PC-3 (cell line): ENCODE measurements around the gene ARL4C. TPM values are rescaled to one million over a fixed set of nuclear protein-coding genes. Genes with fewer than 3 reads are reported as not detected.

Experiments used
- ATAC-seq: fragments of 200-7000 bp; cut with Tn5 transposase; 2 replicates; pipeline ENCODE4 v1.9.1; 2020; ENCODE audit warnings: mild to moderate bottlenecking, moderate library complexity
- BruUV-seq: library from RNA; stranded (reverse); fragments of 400-500 nt; replicated peaks from 2 replicates; lab custom pipeline; 2021; lab: Mats Ljungman, UMichigan
- CTCF ChIA-PET: fragments of 300-600 bp; sonication (Branson Sonifier 250); formaldehyde crosslinking; loops from one replicate; lab custom pipeline; 2022; ENCODE audit warnings: antibody characterized with exemption; lab: Charles Lee
- POLR2A ChIA-PET: fragments of 300-600 bp; sonication (Branson Sonifier 250); formaldehyde crosslinking; loops from one replicate; lab custom pipeline; 2022; ENCODE audit warnings: antibody characterized with exemption; ENCODE audit not compliant: unreplicated experiment; lab: Charles Lee
- DNase-seq: peaks from one replicate; pipeline ENCODE4 v3.0.0-alpha.2; 2015
- H2AFZ ChIP-seq: fragments of 300-600 bp; sonication (generic); 2 replicates; pipeline ENCODE4 v1.6.0; 2016; ENCODE audit warnings: antibody characterized with exemption, low read length
- H3F3A ChIP-seq: fragments of 300-600 bp; sonication (generic); one replicate; pipeline ENCODE4 v1.6.0; 2017; ENCODE audit warnings: antibody characterized with exemption, low read length, control low read depth, mild to moderate bottlenecking; ENCODE audit not compliant: unreplicated experiment
- H3K27ac ChIP-seq: fragments of 300-600 bp; sonication (generic); 2 replicates; pipeline ENCODE4 v1.5.1; 2016; ENCODE audit warnings: mild to moderate bottlenecking, low read length
- H3K27me3 ChIP-seq: fragments of 300-600 bp; sonication (generic); 2 replicates; pipeline ENCODE4 v1.6.1; 2016; ENCODE audit warnings: low read length, mixed read lengths
- H3K36me3 ChIP-seq: fragments of 300-600 bp; sonication (generic); 2 replicates; pipeline ENCODE4 v1.6.1; 2016; ENCODE audit warnings: low read depth, mixed run types, low read length, mixed read lengths
- H3K4me1 ChIP-seq: fragments of 300-600 bp; sonication (generic); 2 replicates; pipeline ENCODE4 v1.5.1; 2016; ENCODE audit warnings: low read length; ENCODE audit not compliant: insufficient read depth
- H3K4me2 ChIP-seq: fragments of 300-600 bp; sonication (generic); 2 replicates; pipeline ENCODE4 v1.6.0; 2016; ENCODE audit warnings: low read length
- H3K4me3 ChIP-seq: fragments of 300-600 bp; sonication (generic); 2 replicates; pipeline ENCODE4 v1.5.1; 2016; ENCODE audit warnings: mild to moderate bottlenecking, low read length, mixed read lengths
- H3K79me2 ChIP-seq: fragments of 300-600 bp; sonication (generic); 2 replicates; pipeline ENCODE4 v1.6.1; 2017; ENCODE audit warnings: low read length, mixed read lengths
- H3K9ac ChIP-seq: fragments of 300-600 bp; sonication (generic); 2 replicates; pipeline ENCODE4 v1.6.0; 2016; ENCODE audit warnings: mild to moderate bottlenecking, low read length
- H3K9me2 ChIP-seq: fragments of 300-600 bp; sonication (generic); replicated peaks from 2 replicates; pipeline ENCODE4 v1.6.1; 2016; ENCODE audit warnings: mixed run types, low read length, mixed read lengths
- H3K9me3 ChIP-seq: fragments of 300-600 bp; sonication (generic); 2 replicates; pipeline ENCODE4 v1.6.1; 2016; ENCODE audit warnings: low read length, mixed read lengths
- H4K20me1 ChIP-seq: fragments of 300-600 bp; sonication (generic); 2 replicates; pipeline ENCODE4 v1.6.1; 2016; ENCODE audit warnings: low read length, mixed read lengths
- CTCF ChIP-seq: fragments of 300-600 bp; sonication (generic); conservative IDR thresholded peaks from 2 replicates; pipeline ENCODE4 v1.5.1; 2017; ENCODE audit warnings: antibody characterized with exemption, low read depth, mild to moderate bottlenecking, low read length
- EZH2 ChIP-seq: fragments of 300-600 bp; sonication (generic); IDR thresholded peaks from one replicate; pipeline ENCODE4 v1.6.1; 2017; ENCODE audit warnings: antibody characterized with exemption, mild to moderate bottlenecking, low read length; ENCODE audit not compliant: unreplicated experiment
- EZH2phosphoT487 ChIP-seq: fragments of 300-600 bp; sonication (generic); IDR thresholded peaks from 2 replicates; pipeline ENCODE4 v1.6.1; 2018; ENCODE audit warnings: mild to moderate bottlenecking, antibody characterized with exemption, low read length, borderline replicate concordance
- intact Hi-C: fragments of 100-400 bp; cut with micrococcal nuclease; formaldehyde crosslinking; loops from 2 replicates; pipeline ENCODE4 v1.9.0; 2023
- total RNA-seq: library from RNA; depleted of rRNA; stranded (reverse); fragments of >200 nt; gene quantifications from 2 replicates; pipeline ENCODE4 v1.2.3, GENCODE V29; 2014

ARL4C gene
- total RNA-seq, 1 experiment from 2014 or later, result 19.9 TPM

GRCh38 chr2:234464291-234464645 lies 32.6 kb downstream of the ARL4C start:
- CTCF ChIA-PET, result no interaction called here
- Histone ChIP-seq H3K9ac (no peak overlapping the region), H4K20me1 (no peaks in the 10 kb centered on the region), H3F3A (no peaks in the 10 kb centered on the region), H3K36me3 (no peaks in the 10 kb centered on the region), H3K79me2 (no peaks in the 10 kb centered on the region), H3K4me1 (peaks cover 24% of the 10 kb centered on the region), H2AFZ (no peak overlapping the region), H3K4me3 (peak overlapping the region; percentile 31), H3K9me3 (0 out of 2 replicates have a peak, but pooled peaks cover 4% of the 10 kb centered on the region), H3K4me2 (peak overlapping the region; percentile 70), H3K27ac (peak overlapping the region; percentile 42), H3K9me2 (no peaks in the 10 kb centered on the region), H3K27me3 (no peaks in the 10 kb centered on the region)
- intact Hi-C loops, result loop anchor here (1.0 kb wide), 1 partner anchor 42 kb away; no protein-coding TSS in a partner anchor
- TF ChIP-seq EZH2 (no peak), EZH2phosphoT487 (no peak), CTCF (no peak)
- POLR2A ChIA-PET, result no interaction called here
- no TSS peak for BruUV-seq
- DNase-seq (no peak), ATAC-seq (no peak; the same call in 1 of the 2 replicates)

GRCh38 chr2:234463626-234464290 lies 33.1 kb downstream of the ARL4C start:
- Histone ChIP-seq H3K9me3 (0 out of 2 replicates have a peak, but pooled peaks cover 4% of the 10 kb centered on the region), H3K4me3 (peak overlapping the region; percentile 31), H3K27ac (peak overlapping the region; percentile 58), H3K9ac (no peak overlapping the region), H2AFZ (no peak overlapping the region), H4K20me1 (no peaks in the 10 kb centered on the region), H3K4me1 (peaks cover 22% of the 10 kb centered on the region), H3K79me2 (no peaks in the 10 kb centered on the region), H3K36me3 (no peaks in the 10 kb centered on the region), H3K27me3 (no peaks in the 10 kb centered on the region), H3K4me2 (peak overlapping the region; percentile 70), H3K9me2 (no peaks in the 10 kb centered on the region), H3F3A (no peaks in the 10 kb centered on the region)
- POLR2A ChIA-PET, result no interaction called here
- intact Hi-C loops, result loop anchor here (1.0 kb wide), 1 partner anchor 41 kb away; no protein-coding TSS in a partner anchor
- DNase-seq (peak; percentile 92), ATAC-seq (peak; percentile 90)
- CTCF ChIA-PET, result no interaction called here
- TF ChIP-seq EZH2 (no peak), CTCF (no peak), EZH2phosphoT487 (no peak)
- no TSS peak for BruUV-seq
